CMK (cell line): ENCODE data around the gene KIF9.
"Not testable (repeated sequence)": the region's sequence is repeated elsewhere in the genome, so short reads cannot be mapped to it uniquely, and the experiment has no call there.

Experiments
- DNase-seq: peaks from one replicate; pipeline ENCODE4 v3.0.0-alpha.2; 2010; ENCODE audit warnings: low read depth

The KIF9 gene

GRCh38 chr3:47193871-47194859 lies 88.4 kb downstream of the KIF9 start:
- DNase-seq: no peak

- no peak for DNase-seq
Measured at GRCh38 chr3:47186285-47186684, 96.3 kb downstream of the KIF9 start.

GRCh38 chr3:47181685-47182084 lies 100.9 kb downstream of the KIF9 start:
- DNase-seq: not testable (repeated sequence)

- DNase-seq: not testable (repeated sequence)
Measured at GRCh38 chr3:47180011-47180410, 102.6 kb downstream of the KIF9 start.
